22Rv1 (cell line): ENCODE measurements around the gene DGKB.

Experiments used
- CTCF ChIP-seq: fragments of 450-650 bp; IDR thresholded peaks from 2 replicates; pipeline ENCODE4 v1.5.1; 2017; ENCODE audit warnings: mild to moderate bottlenecking
- ZFX ChIP-seq: fragments of 450-650 bp; IDR thresholded peaks from 2 replicates; pipeline ENCODE4 v1.6.1; 2017; ENCODE audit warnings: antibody characterized with exemption, borderline replicate concordance

DNA sequence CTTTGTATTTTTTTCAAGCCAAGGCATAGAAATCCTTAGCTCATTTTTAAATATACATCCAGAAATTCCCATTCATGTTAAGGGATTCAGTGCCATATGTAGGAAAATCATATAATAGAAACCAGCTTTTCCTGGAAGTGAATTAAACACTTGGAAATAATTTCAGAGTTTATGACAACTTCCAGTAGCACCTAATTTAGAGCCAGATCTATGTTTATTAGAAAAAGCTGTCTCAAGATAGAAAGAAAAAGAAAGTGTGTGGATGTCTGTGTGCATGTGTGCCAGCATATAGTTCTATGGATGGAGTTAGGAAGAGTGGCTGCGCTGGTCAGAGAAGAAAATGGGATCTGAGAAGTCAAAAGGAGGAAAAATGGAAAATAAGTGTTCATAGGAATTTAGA is 225.7 kb downstream of the DGKB start:
- TF ChIP-seq CTCF (no peak), ZFX (no peak)
